Mesenchymal stem cell (in vitro differentiated cells and primary cell): Measurements from ENCODE around the gene TAGLN.
"Not testable (repeated sequence)": the region's sequence is repeated elsewhere in the genome, so short reads cannot be mapped to it uniquely, and the experiment has no call there.

Experiments used
- DNase-seq: peaks from one replicate; pipeline ENCODE4 v3.0.0-alpha.2; 2013
- H2AFZ ChIP-seq: one replicate; pipeline ENCODE4 v1.6.1; 2013; ENCODE audit warnings: low read depth, mild to moderate bottlenecking, control low read depth, inconsistent platforms, low read length, moderate library complexity
- H2AK5ac ChIP-seq: 2 replicates; pipeline ENCODE4 v1.6.1; 2013; ENCODE audit warnings: low read length, moderate library complexity, mild to moderate bottlenecking, inconsistent platforms; ENCODE audit not compliant: severe bottlenecking
- H2BK120ac ChIP-seq: one replicate; pipeline ENCODE4 v1.6.1; 2013; ENCODE audit warnings: low read depth, mild to moderate bottlenecking, inconsistent platforms, low read length, moderate library complexity
- H2BK12ac ChIP-seq, 2 experiments: one replicate each; pipeline ENCODE4 v1.6.1; 2013; ENCODE audit warnings: inconsistent platforms in 2 of 2, low read length in 2 of 2, mild to moderate bottlenecking in 2 of 2, moderate library complexity in 2 of 2, control low read depth in 1 of 2
- H2BK15ac ChIP-seq: one replicate; pipeline ENCODE4 v1.6.1; 2013; ENCODE audit warnings: mild to moderate bottlenecking, low read depth, inconsistent platforms; ENCODE audit not compliant: poor library complexity, severe bottlenecking
- H2BK5ac ChIP-seq: 2 replicates; pipeline ENCODE4 v1.6.1; 2013; ENCODE audit warnings: low read depth, mild to moderate bottlenecking, low read length, control low read depth, inconsistent platforms; ENCODE audit not compliant: poor library complexity, severe bottlenecking
- H3K14ac ChIP-seq, 2 experiments: one replicate each; pipeline ENCODE4 v1.6.1; 2013; ENCODE audit warnings: inconsistent platforms in 2 of 2, low read length in 2 of 2, control low read depth in 1 of 2, mild to moderate bottlenecking in 1 of 2, moderate library complexity in 1 of 2
- H3K18ac ChIP-seq, 2 experiments: one replicate each; pipeline ENCODE4 v1.6.1; 2013; ENCODE audit warnings: inconsistent platforms in 2 of 2, low read length in 2 of 2, control low read depth in 1 of 2, low read depth in 1 of 2, mild to moderate bottlenecking in 1 of 2
- H3K23ac ChIP-seq, 2 experiments: one replicate each; pipeline ENCODE4 v1.6.1; 2013; ENCODE audit warnings: inconsistent platforms in 2 of 2, low read length in 2 of 2, mild to moderate bottlenecking in 2 of 2, moderate library complexity in 2 of 2, control low read depth in 1 of 2
- H3K27ac ChIP-seq: 2 replicates; pipeline ENCODE4 v1.5.1; 2013; ENCODE audit warnings: mild to moderate bottlenecking, moderate library complexity, low read length, control low read depth, inconsistent platforms; ENCODE audit not compliant: poor library complexity, severe bottlenecking
- H3K27me3 ChIP-seq, 2 experiments: 2 replicates each; pipeline versions ENCODE4 v1.6.1 to v1.7.0; 2013; ENCODE audit warnings: low read length in 2 of 2, mild to moderate bottlenecking in 2 of 2, moderate library complexity in 2 of 2, control low read depth in 1 of 2, inconsistent platforms in 1 of 2; ENCODE audit not compliant: control insufficient read depth in 1 of 2, insufficient read depth in 1 of 2
- H3K36me3 ChIP-seq, 2 experiments: 2 replicates each; pipeline versions ENCODE4 v1.6.1 to v1.7.0; 2013; ENCODE audit warnings: low read length in 2 of 2, control low read depth in 1 of 2, inconsistent platforms in 1 of 2, low read depth in 1 of 2, mild to moderate bottlenecking in 1 of 2; ENCODE audit not compliant: insufficient read depth in 2 of 2, control insufficient read depth in 1 of 2
- H3K4ac ChIP-seq, 2 experiments: one replicate each; pipeline ENCODE4 v1.6.1; 2013; ENCODE audit warnings: inconsistent platforms in 2 of 2, low read length in 2 of 2, mild to moderate bottlenecking in 2 of 2, moderate library complexity in 2 of 2, control low read depth in 1 of 2, low read depth in 1 of 2
- H3K4me1 ChIP-seq: 2 replicates; pipeline ENCODE4 v1.6.1; 2013; ENCODE audit warnings: low read depth, low read length, control low read depth; ENCODE audit not compliant: control insufficient read depth, insufficient read depth
- H3K4me2 ChIP-seq: 2 replicates; pipeline ENCODE4 v1.6.1; 2013; ENCODE audit warnings: low read length, mild to moderate bottlenecking, inconsistent platforms; ENCODE audit not compliant: poor library complexity, severe bottlenecking
- H3K4me3 ChIP-seq, 2 experiments: 2 replicates each; pipeline versions ENCODE4 v1.5.1 to v1.7.0; 2013; ENCODE audit warnings: low read length in 2 of 2, mild to moderate bottlenecking in 2 of 2, control low read depth in 1 of 2, low read depth in 1 of 2; ENCODE audit not compliant: insufficient read depth in 1 of 2
- H3K79me1 ChIP-seq: replicated peaks from 2 replicates; pipeline ENCODE4 v1.6.1; 2013; ENCODE audit warnings: mild to moderate bottlenecking, control low read depth, low read length, inconsistent platforms; ENCODE audit not compliant: poor library complexity, severe bottlenecking
- H3K9ac ChIP-seq: 2 replicates; pipeline ENCODE4 v1.7.0; 2013; ENCODE audit warnings: mild to moderate bottlenecking, low read length, moderate library complexity
- H3K9me3 ChIP-seq: 2 replicates; pipeline ENCODE4 v1.7.0; 2013; ENCODE audit warnings: mild to moderate bottlenecking, low read length; ENCODE audit not compliant: control insufficient read depth
- H4K8ac ChIP-seq: one replicate; pipeline ENCODE4 v1.6.1; 2013; ENCODE audit warnings: inconsistent platforms, mild to moderate bottlenecking, low read length, moderate library complexity
- H4K91ac ChIP-seq: one replicate; pipeline ENCODE4 v1.6.1; 2013; ENCODE audit warnings: mild to moderate bottlenecking, low read length, inconsistent platforms
- WGBS: methylation state at CpG from one replicate; pipeline ENCODE4 v1.1.7; 2013; ENCODE audit warnings: mixed read lengths; 5-methylcytosine and 5-hydroxymethylcytosine counted together

TAGLN gene

DNA sequence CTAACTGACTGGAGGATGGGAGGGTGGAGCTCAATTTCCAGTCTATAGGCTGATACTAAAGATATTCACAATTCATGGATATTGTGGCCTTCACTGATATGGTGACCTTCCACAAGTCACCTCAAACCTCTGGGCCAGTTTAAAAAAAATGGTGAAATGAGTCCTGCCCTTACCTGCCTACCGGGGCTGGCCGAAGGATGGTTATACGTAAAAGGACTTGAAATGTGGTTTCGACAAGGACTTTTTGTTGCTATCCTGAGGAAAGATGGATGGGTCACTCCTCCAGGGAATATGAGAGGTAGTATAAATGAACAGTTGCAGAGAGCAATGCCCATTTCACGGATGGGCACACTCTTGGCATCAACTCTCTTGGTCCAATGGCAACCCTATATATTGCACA lies 8.3 kb downstream of the TAGLN start:
- peaks cover 38 to 39% of the 10 kb centered on the region in 2 experiments for H3K36me3 ChIP-seq
- peaks cover 26% of the 10 kb centered on the region for H3K4me1 ChIP-seq
- not testable (repeated sequence) for H3K9me3 ChIP-seq, DNase-seq, H2BK5ac ChIP-seq, H3K4me3 ChIP-seq, H3K23ac ChIP-seq, H4K91ac ChIP-seq, H2BK12ac ChIP-seq, H3K27ac ChIP-seq, H2AK5ac ChIP-seq, H4K8ac ChIP-seq, H2BK15ac ChIP-seq, H3K4ac ChIP-seq, H3K18ac ChIP-seq, H2BK120ac ChIP-seq, H2AFZ ChIP-seq, H3K9ac ChIP-seq, H3K14ac ChIP-seq, H3K4me2 ChIP-seq, H3K27me3 ChIP-seq, H3K79me1 ChIP-seq
- WGBS, result 93% methylated on average over 4 of the region's 5 CpGs

GRCh38 chr11:117208710-117209109 lies 9.5 kb downstream of the TAGLN start:
- not testable (repeated sequence) for H3K4ac ChIP-seq, H2AK5ac ChIP-seq, H2BK12ac ChIP-seq, H2AFZ ChIP-seq, H3K23ac ChIP-seq, H3K4me3 ChIP-seq, H3K9ac ChIP-seq, H4K8ac ChIP-seq, H3K4me2 ChIP-seq, H2BK120ac ChIP-seq, DNase-seq, H3K9me3 ChIP-seq, H3K14ac ChIP-seq, H4K91ac ChIP-seq, H3K27ac ChIP-seq, H3K27me3 ChIP-seq, H2BK15ac ChIP-seq, H3K79me1 ChIP-seq, H3K18ac ChIP-seq, H2BK5ac ChIP-seq
- H3K4me1 ChIP-seq, result peaks cover 16% of the 10 kb centered on the region
- WGBS, result no CpG with 5 or more reads among the region's 13 CpGs
- peaks cover 31 to 43% of the 10 kb centered on the region in 2 experiments for H3K36me3 ChIP-seq

GRCh38 chr11:117209351-117210125 lies 10.4 kb downstream of the TAGLN start:
- H3K14ac ChIP-seq, H2AFZ ChIP-seq, H2BK15ac ChIP-seq, H3K9ac ChIP-seq, H3K27me3 ChIP-seq, DNase-seq, H2BK5ac ChIP-seq, H2BK12ac ChIP-seq, H3K4me3 ChIP-seq, H3K79me1 ChIP-seq, H2AK5ac ChIP-seq, H3K4me2 ChIP-seq, H4K8ac ChIP-seq, H3K4ac ChIP-seq, H3K9me3 ChIP-seq, H3K18ac ChIP-seq, H3K23ac ChIP-seq, H4K91ac ChIP-seq, H3K27ac ChIP-seq, H2BK120ac ChIP-seq: not testable (repeated sequence)
- Histone ChIP-seq H3K36me3 (peaks cover 25 to 41% of the 10 kb centered on the region in 2 experiments), H3K4me1 (peaks cover 12% of the 10 kb centered on the region)
- WGBS, result 96% methylated on average over 5 of the region's 8 CpGs

GRCh38 chr11:117210620-117211019 lies 11.4 kb downstream of the TAGLN start:
- Histone ChIP-seq H2BK12ac (no peak overlapping the region), H2BK15ac (no peak overlapping the region), H3K27me3 (no peaks in the 10 kb centered on the region), H3K14ac (no peak overlapping the region), H3K18ac (no peak overlapping the region), H3K79me1 (no peaks in the 10 kb centered on the region), H3K9me3 (no peaks in the 10 kb centered on the region), H2BK5ac (no peak overlapping the region), H2BK120ac (no peak overlapping the region), H3K36me3 (peaks cover 19 to 38% of the 10 kb centered on the region in 2 experiments), H3K4me3 (no peak overlapping the region), H3K4me1 (peaks cover 6% of the 10 kb centered on the region), H3K9ac (no peak overlapping the region), H3K27ac (no peak overlapping the region), H4K8ac (no peak overlapping the region), H3K23ac (no peak overlapping the region), H3K4ac (no peak overlapping the region), H2AK5ac (no peak overlapping the region), H4K91ac (no peak overlapping the region), H3K4me2 (no peak overlapping the region), H2AFZ (no peak overlapping the region)
- 100% methylated on average over 3 of the region's 3 CpGs for WGBS
- no peak for DNase-seq
